Activated CD8-positive, alpha-beta memory T cell treated with anti-CD3 and anti-CD28 coated beads, Interleukin-2, amount 50 U/mL, for 48 hours (primary cell): ENCODE data around the gene ZNF692.
A peak's percentile ranks its signal among the peaks of the same experiment; 100 is the strongest.

ENCODE experiments used
- DNase-seq: peaks from one replicate; pipeline ENCODE4 v3.0.0-alpha.2; 2020

Gene ZNF692

DNA sequence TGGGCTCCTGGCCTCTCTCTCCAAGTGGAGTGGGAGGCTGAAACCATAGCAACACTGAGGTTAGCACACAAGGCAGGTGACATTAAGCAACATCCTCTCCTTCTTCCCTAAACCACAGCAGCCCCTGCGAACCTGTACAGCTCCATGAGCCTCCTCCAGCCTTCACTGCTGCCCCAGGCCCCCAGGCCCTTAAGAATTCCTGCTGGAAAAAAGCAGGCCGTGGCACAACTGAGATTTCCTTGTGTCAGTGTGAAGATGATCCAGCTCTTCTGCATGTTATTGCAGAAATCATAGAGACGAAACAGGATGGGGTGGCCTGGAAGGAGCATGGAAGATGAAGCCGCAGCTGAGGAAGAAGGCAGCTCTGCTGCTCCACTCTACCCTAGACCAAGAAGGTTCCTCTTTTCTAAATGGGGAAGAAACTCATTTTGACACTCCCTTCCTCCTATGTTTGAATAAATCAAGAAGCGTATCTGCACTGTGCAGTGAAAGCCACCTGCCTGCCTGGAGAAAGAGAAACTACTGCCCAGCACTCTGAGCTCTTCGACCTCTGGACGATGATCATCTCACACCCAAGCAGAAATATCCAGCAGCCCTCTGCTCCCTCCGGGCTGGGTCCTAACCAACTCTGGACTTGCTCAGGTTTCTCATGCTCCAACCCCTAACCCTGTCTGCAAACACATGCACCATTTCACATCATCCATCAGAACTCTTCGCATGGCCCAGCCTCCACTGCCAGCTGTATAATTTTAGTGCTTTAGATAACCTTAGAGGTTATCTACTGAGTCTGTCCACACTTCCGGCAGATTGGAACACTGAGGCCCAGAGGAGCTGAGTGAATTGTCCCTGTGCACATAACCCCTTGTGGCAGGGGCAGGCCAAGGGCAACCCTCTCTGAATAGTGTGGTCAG lies 53.9 kb downstream of the ZNF692 start:
- peak; percentile 47 for DNase-seq

DNA sequence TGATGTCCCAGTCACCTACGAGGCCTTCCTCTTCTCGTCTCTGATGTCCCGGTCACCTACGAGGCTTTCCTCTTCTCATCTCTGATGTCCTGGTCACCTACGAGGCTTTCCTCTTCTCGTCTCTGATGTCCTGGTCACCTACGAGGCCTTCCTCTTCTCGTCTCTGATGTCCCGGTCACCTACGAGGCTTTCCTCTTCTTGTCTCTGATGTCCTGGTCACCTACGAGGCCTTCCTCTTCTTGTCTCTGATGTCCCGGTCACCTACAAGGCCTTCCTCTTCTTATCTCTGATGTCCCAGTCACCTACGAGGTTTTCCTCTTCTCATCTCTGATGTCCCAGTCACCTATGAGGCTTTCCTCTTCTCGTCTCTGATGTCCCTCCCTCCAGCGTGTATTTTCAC lies 55.4 kb downstream of the ZNF692 start:
- DNase-seq: peak; percentile 23

DNA sequence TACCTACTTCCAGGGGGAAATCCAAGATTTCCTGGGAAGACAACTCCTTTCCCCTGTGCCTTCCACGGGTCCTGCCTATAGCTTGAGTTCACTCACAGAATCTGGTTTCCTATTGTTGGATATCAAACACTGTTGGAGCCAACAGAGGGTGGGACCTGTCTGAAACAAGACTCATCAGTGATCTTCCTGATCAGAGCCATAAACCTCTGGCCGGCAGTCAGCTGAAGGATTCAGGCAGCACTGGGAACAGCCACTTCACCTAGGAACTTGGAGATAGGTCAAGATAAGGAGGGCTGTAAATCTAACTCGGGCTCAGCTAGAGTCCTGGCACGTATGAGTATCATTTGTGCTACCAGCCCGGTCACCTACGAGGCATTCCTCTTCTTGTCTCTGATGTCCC lies 56.4 kb downstream of the ZNF692 start:
- DNase-seq: peak; percentile 30

DNA sequence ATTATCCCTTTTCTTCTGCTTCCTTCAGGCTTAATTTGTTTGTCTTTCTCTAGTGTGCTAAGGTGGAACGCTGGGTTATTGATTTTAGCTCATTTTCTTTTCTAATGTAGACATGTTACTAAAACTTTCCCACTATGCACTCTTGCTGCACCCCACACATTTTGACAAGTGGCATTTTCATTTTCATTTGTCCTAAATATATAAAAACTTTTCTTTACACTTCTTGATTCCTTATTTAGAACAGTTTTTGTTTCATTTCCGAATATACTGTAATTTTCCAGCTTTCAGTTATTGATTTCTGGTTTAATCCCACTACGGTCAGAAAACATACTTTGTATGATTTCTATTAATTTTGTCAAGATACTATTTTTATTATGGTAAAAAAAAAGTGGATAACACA lies 58.4 kb downstream of the ZNF692 start:
- DNase-seq: no peak
